Measurements from ENCODE around the gene CCNB1.
"Not testable (repeated sequence)": the region's sequence is repeated elsewhere in the genome, so short reads cannot be mapped to it uniquely, and the experiment has no call there.

GRCh38 chr5:69137208-69137607 is 29.7 kb upstream of the CCNB1 start:
- not testable (repeated sequence) for TF ChIP-seq YY1 (IDR thresholded peaks at IDR 0.05; ENCODE audit: insufficient read depth, insufficient read length); SUZ12 (IDR thresholded peaks at IDR 0.05; ENCODE audit: extremely low read depth, insufficient read depth, insufficient read length); ZNF274 (IDR thresholded peaks at IDR 0.05; ENCODE audit: low read depth, low read length)
